ENCODE measurements around the gene ICAM3.
"Not testable (repeated sequence)": the region's sequence is repeated elsewhere in the genome, so short reads cannot be mapped to it uniquely, and the experiment has no call there.

DNA sequence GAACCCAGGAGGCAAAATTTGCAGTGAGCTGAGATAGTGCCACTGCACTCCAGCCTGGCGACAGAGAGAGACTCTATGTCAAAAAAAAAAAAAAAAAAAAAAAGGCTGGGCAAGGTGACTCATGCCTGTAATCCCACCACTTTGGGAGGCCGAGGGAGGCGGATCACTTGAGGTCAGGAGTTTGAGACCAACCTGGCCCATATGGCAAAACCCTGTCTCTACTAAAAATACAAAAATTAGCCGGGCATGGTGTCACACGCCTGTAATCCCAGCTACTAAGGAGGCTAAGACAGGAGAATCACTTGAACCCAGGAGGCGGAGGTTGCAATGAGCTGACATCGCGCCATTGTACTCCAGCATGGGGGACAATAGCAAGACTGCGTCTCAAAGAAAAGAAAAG lies 2.7 kb downstream of the ICAM3 start:
- TF ChIP-seq, protein P1, sequence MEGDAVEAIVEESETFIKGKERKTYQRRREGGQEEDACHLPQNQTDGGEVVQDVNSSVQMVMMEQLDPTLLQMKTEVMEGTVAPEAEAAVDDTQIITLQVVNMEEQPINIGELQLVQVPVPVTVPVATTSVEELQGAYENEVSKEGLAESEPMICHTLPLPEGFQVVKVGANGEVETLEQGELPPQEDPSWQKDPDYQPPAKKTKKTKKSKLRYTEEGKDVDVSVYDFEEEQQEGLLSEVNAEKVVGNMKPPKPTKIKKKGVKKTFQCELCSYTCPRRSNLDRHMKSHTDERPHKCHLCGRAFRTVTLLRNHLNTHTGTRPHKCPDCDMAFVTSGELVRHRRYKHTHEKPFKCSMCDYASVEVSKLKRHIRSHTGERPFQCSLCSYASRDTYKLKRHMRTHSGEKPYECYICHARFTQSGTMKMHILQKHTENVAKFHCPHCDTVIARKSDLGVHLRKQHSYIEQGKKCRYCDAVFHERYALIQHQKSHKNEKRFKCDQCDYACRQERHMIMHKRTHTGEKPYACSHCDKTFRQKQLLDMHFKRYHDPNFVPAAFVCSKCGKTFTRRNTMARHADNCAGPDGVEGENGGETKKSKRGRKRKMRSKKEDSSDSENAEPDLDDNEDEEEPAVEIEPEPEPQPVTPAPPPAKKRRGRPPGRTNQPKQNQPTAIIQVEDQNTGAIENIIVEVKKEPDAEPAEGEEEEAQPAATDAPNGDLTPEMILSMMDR (optimal IDR thresholded peaks at IDR 0.05 in 1 of 3, IDR thresholded peaks at IDR 0.05 in 1 of 3, conservative IDR thresholded peaks at IDR 0.05 in 1 of 3; ENCODE audit: extremely low read depth in 1 of 3, insufficient read depth in 2 of 3, low read length in 3 of 3), result not testable (repeated sequence)
- not testable (repeated sequence) for TF ChIP-seq EZH2 (IDR thresholded peaks at IDR 0.05; ENCODE audit: low read length)

All from keratinocyte (primary cell).